ENCODE data around the gene GAB3.

The GAB3 gene

GRCh38 chrX:154751203-154751668 lies 359 bp upstream of the GAB3 start:
- H2AFZ ChIP-seq (ENCODE audit: low read depth, low read length, severe bottlenecking) = no peak overlapping the region
- no peak overlapping the region for H3K9ac ChIP-seq (ENCODE audit: low read length)

GRCh38 chrX:154749856-154750255 lies 1.0 kb downstream of the GAB3 start:
- Histone ChIP-seq H3K27me3 (ENCODE audit: low read length) (no peaks in the 10 kb centered on the region), H3F3A (ENCODE audit: insufficient read depth) (no peaks in the 10 kb centered on the region; the same call in 1 of the 2 replicates), H3K4me3 (ENCODE audit: insufficient read depth, low read length, poor library complexity, severe bottlenecking) (no peak overlapping the region), H2AFZ (ENCODE audit: low read depth, low read length, severe bottlenecking) (no peak overlapping the region), H3K9me2 (replicated peaks; ENCODE audit: insufficient read depth, low read length) (no peaks in the 10 kb centered on the region), H3K4me2 (ENCODE audit: low read depth, low read length, poor library complexity, severe bottlenecking) (peak overlapping the region; percentile 53), H3K9ac (ENCODE audit: low read length) (no peak overlapping the region), H3K79me2 (ENCODE audit: insufficient read depth, low read length) (no peaks in the 10 kb centered on the region), H3K9me3 (ENCODE audit: insufficient read depth, low read length) (no peaks in the 10 kb centered on the region), H3K27ac (ENCODE audit: low read depth, low read length) (no peak overlapping the region), H3K36me3 (ENCODE audit: low read length) (no peaks in the 10 kb centered on the region), H4K20me1 (ENCODE audit: low read depth, low read length) (no peaks in the 10 kb centered on the region)
- TF ChIP-seq EZH2phosphoT487 (conservative IDR thresholded peaks at IDR 0.05; ENCODE audit: low read length) (no peak), CTCF (IDR thresholded peaks at IDR 0.05; ENCODE audit: insufficient read depth, low read length, poor library complexity, severe bottlenecking) (no peak)

More at GRCh38 chrX:154751203-154751668, 359 bp upstream of the GAB3 start:
- Histone ChIP-seq H3K9me3 (ENCODE audit: insufficient read depth, low read length) (no peaks in the 10 kb centered on the region), H3F3A (ENCODE audit: insufficient read depth) (no peaks in the 10 kb centered on the region; the same call in 1 of the 2 replicates), H3K36me3 (ENCODE audit: low read length) (no peaks in the 10 kb centered on the region), H3K27ac (ENCODE audit: low read depth, low read length) (no peak overlapping the region), H3K4me3 (ENCODE audit: insufficient read depth, low read length, poor library complexity, severe bottlenecking) (no peak overlapping the region), H3K4me2 (ENCODE audit: low read depth, low read length, poor library complexity, severe bottlenecking) (peak overlapping the region; percentile 7), H3K27me3 (ENCODE audit: low read length) (no peaks in the 10 kb centered on the region), H3K79me2 (ENCODE audit: insufficient read depth, low read length) (no peaks in the 10 kb centered on the region), H3K9me2 (replicated peaks; ENCODE audit: insufficient read depth, low read length) (no peaks in the 10 kb centered on the region), H4K20me1 (ENCODE audit: low read depth, low read length) (no peaks in the 10 kb centered on the region)
- TF ChIP-seq CTCF (IDR thresholded peaks at IDR 0.05; ENCODE audit: insufficient read depth, low read length, poor library complexity, severe bottlenecking) = no peak
- no peak for TF ChIP-seq EZH2phosphoT487 (conservative IDR thresholded peaks at IDR 0.05; ENCODE audit: low read length)

GRCh38 chrX:154748712-154749339 lies 2.1 kb downstream of the GAB3 start:
- H2AFZ ChIP-seq (ENCODE audit: low read depth, low read length, severe bottlenecking) = no peak overlapping the region
- no peaks in the 10 kb centered on the region for H3K27me3 ChIP-seq (ENCODE audit: low read length)
- no peak overlapping the region for H3K9ac ChIP-seq (ENCODE audit: low read length)
- H3K4me2 ChIP-seq (ENCODE audit: low read depth, low read length, poor library complexity, severe bottlenecking) = no peak overlapping the region
- H3K79me2 ChIP-seq (ENCODE audit: insufficient read depth, low read length) = no peaks in the 10 kb centered on the region
- no peaks in the 10 kb centered on the region; the same call in 1 of the 2 replicates for H3F3A ChIP-seq (ENCODE audit: insufficient read depth)
- H3K9me3 ChIP-seq (ENCODE audit: insufficient read depth, low read length) = no peaks in the 10 kb centered on the region
- H3K27ac ChIP-seq (ENCODE audit: low read depth, low read length) = no peak overlapping the region
- no peaks in the 10 kb centered on the region for H4K20me1 ChIP-seq (ENCODE audit: low read depth, low read length)
- H3K9me2 ChIP-seq (replicated peaks; ENCODE audit: insufficient read depth, low read length) = no peaks in the 10 kb centered on the region
- H3K36me3 ChIP-seq (ENCODE audit: low read length) = no peaks in the 10 kb centered on the region
- TF ChIP-seq EZH2phosphoT487 (conservative IDR thresholded peaks at IDR 0.05; ENCODE audit: low read length) = no peak
- peak; percentile 28 for TF ChIP-seq CTCF (IDR thresholded peaks at IDR 0.05; ENCODE audit: insufficient read depth, low read length, poor library complexity, severe bottlenecking)
- H3K4me3 ChIP-seq (ENCODE audit: insufficient read depth, low read length, poor library complexity, severe bottlenecking) = no peak overlapping the region

Measured in SU-DHL-6 (cell line).